Measurements from ENCODE around the gene CAPN9. TPM values are rescaled to one million over a fixed set of nuclear protein-coding genes. Genes with fewer than 3 reads are reported as not detected.

Gene CAPN9
- not detected in 2 replicates for total RNA-seq

GRCh38 chr1:230747127-230747730 lies at the start of gene CAPN9:
Gene CAPN9 (plus strand): TSS chr1:230747388. CDS start chr1:230747497, 109 bp downstream.

GRCh38 chr1:230713915-230714764 lies 33.0 kb upstream of the CAPN9 start, which contains the start of gene AGT:
Gene AGT (minus strand): TSS chr1:230714122. CDS start chr1:230710823, 3,299 bp downstream.

Other genes with a start within 250 kb of the CAPN9 start
- 18.6 and 20.4 TPM in 2 replicates for gene COG2, start 104.9 kb upstream of the CAPN9 start, total RNA-seq
- gene AGT, start 33.3 kb upstream of the CAPN9 start, total RNA-seq, result not detected in 2 replicates
- 26.4 and 30.9 TPM in 2 replicates for gene C1orf198, start 121.1 kb downstream of the CAPN9 start, total RNA-seq
- 5.7 and 9.0 TPM in 2 replicates for gene TTC13, start 231.5 kb downstream of the CAPN9 start, total RNA-seq
- gene ARV1, start 231.7 kb downstream of the CAPN9 start, total RNA-seq, result 10.6 and 16.1 TPM in 2 replicates